K562 (cell line): ENCODE data around the gene SPTAN1. TPM values are rescaled to one million over a fixed set of nuclear protein-coding genes. Genes with fewer than 3 reads are reported as not detected.

Experiments used
- COPS2 ChIP-seq: fragments of 450-650 bp; conservative IDR thresholded peaks from 2 replicates; pipeline ENCODE4 v1.6.1; 2016; ENCODE audit warnings: mild to moderate bottlenecking, moderate library complexity
- ETV6 ChIP-seq, 3 experiments: fragments of 150-350 bp in 1 of 3; sonication (generic) in 1 of 3; formaldehyde crosslinking in 1 of 3; IDR thresholded peaks; 2 replicates each; pipeline versions ENCODE4 v1.6.1 to v1.8.0; 2014 to 2022; ENCODE audit warnings: borderline replicate concordance in 2 of 3, low read depth in 2 of 3, antibody characterized with exemption in 1 of 3, low read length in 1 of 3, mild to moderate bottlenecking in 1 of 3, missing genetic modification reagents in 1 of 3
- FOXJ3 ChIP-seq: sonication (generic); formaldehyde crosslinking; IDR thresholded peaks from 2 replicates; pipeline ENCODE4 v1.4.0; 2020; ENCODE audit warnings: mild to moderate bottlenecking, missing genetic modification reagents
- HNRNPL ChIP-seq: fragments of 200-400 bp; formaldehyde crosslinking; IDR thresholded peaks from 2 replicates; pipeline ENCODE4 v1.6.1; 2017; ENCODE audit warnings: low read depth, mild to moderate bottlenecking, low read length
- ILF3 ChIP-seq: fragments of 450-650 bp; IDR thresholded peaks from 2 replicates; pipeline ENCODE4 v1.6.1; 2018; ENCODE audit warnings: antibody characterized with exemption, mild to moderate bottlenecking, moderate library complexity, borderline replicate concordance
- LEF1 ChIP-seq: fragments of 450-650 bp; IDR thresholded peaks from 2 replicates; pipeline ENCODE4 v1.6.1; 2016; ENCODE audit warnings: mild to moderate bottlenecking
- MAZ ChIP-seq, 2 experiments: fragments of 450-650 bp in 1 of 2; sonication (generic) in 1 of 2; formaldehyde crosslinking; IDR thresholded peaks in 1 of 2; conservative IDR thresholded peaks in 1 of 2; 2 replicates each; pipeline versions ENCODE4 v1.4.0 to v1.5.0; 2020; ENCODE audit warnings: mild to moderate bottlenecking in 1 of 2, missing genetic modification reagents in 1 of 2
- NR4A1 ChIP-seq, 2 experiments: fragments of 250-450 bp in 1 of 2; fragments of 450-650 bp in 1 of 2; sonication (Bioruptor Pico) in 1 of 2; IDR thresholded peaks; 2 replicates each; pipeline versions ENCODE4 v1.4.0 to v1.6.1; 2016 to 2020; ENCODE audit warnings: mild to moderate bottlenecking in 2 of 2, missing compliant biosample characterization in 1 of 2, missing genetic modification characterization in 1 of 2, moderate library complexity in 1 of 2
- SMARCE1 ChIP-seq: fragments of 450-650 bp; IDR thresholded peaks from 2 replicates; pipeline ENCODE4 v1.7.1; 2016; ENCODE audit warnings: mild to moderate bottlenecking
- SMC3 ChIP-seq: conservative IDR thresholded peaks from 2 replicates; pipeline ENCODE4 v1.6.1; 2011; ENCODE audit warnings: low read depth, low read length, improper control_type of control experiment; ENCODE audit not compliant: insufficient read depth
- TSC22D4 ChIP-seq: fragments of 450-650 bp; IDR thresholded peaks from 2 replicates; pipeline ENCODE4 v1.6.1; 2016; ENCODE audit warnings: missing genetic modification characterization, missing biosample characterization, control low read depth
- ZFPM2 ChIP-seq: fragments of 250-450 bp; sonication (Bioruptor Pico); IDR thresholded peaks from 2 replicates; pipeline ENCODE4 v1.5.1; 2022; ENCODE audit warnings: mild to moderate bottlenecking
- polyA plus RNA-seq, 8 experiments: library from polyadenylated mRNA; depleted of rRNA in 4 of 8; stranded (reverse) in 5 of 8; unstranded in 3 of 8; fragments of >200 nt; fragmentation: Nextera tagmentation in 2 of 8; fragmentation: Illumina TruSeq in 1 of 8; extraction: Ambion mirVana in 2 of 8; extraction: Trizol in 1 of 8; gene quantifications; 2 replicates each; pipeline versions ENCODE4 v1.2.1 to v1.2.3, GENCODE V29; 2011 to 2014; ENCODE audit warnings: inconsistent platforms in 1 of 8, missing spikeins in 1 of 8
- total RNA-seq, 7 experiments: library from RNA; depleted of rRNA in 6 of 7; stranded (reverse); fragments of >200 nt in 6 of 7; fragmentation: Illumina TruSeq in 2 of 7; extraction: Trizol in 2 of 7; gene quantifications; 2 replicates each; pipeline versions ENCODE4 v1.2.1 to v1.2.3, GENCODE V29; 2011 to 2021; ENCODE audit warnings: low replicate concordance in 1 of 7
- TF ChIP-seq, protein P1 (sequence below): fragments of 200-800 bp; sonication (Bioruptor generic); IDR thresholded peaks from 2 replicates; pipeline ENCODE4 v1.6.1; 2017; ENCODE audit warnings: missing genetic modification characterization, missing compliant biosample characterization
- TF ChIP-seq, protein P2 (sequence below): fragments of 250-450 bp; sonication (Bioruptor Pico); IDR thresholded peaks from 2 replicates; pipeline ENCODE4 v1.4.0; 2020; ENCODE audit warnings: mild to moderate bottlenecking, moderate library complexity
- TF ChIP-seq, protein P3 (sequence below): sonication (generic); formaldehyde crosslinking; IDR thresholded peaks from 2 replicates; pipeline ENCODE4 v1.5.0; 2020; ENCODE audit warnings: missing genetic modification reagents
- TF ChIP-seq, protein P4 (sequence below): fragments of 450-650 bp; formaldehyde crosslinking; IDR thresholded peaks from 2 replicates; pipeline ENCODE4 v1.4.0; 2022; ENCODE audit warnings: mild to moderate bottlenecking, moderate library complexity
- TF ChIP-seq, protein P5 (sequence below): fragments of 250-450 bp; sonication (Bioruptor Pico); IDR thresholded peaks from 2 replicates; pipeline ENCODE4 v1.8.0; 2022; ENCODE audit warnings: inconsistent platforms
- TF ChIP-seq, protein P6 (sequence below): sonication (generic); formaldehyde crosslinking; IDR thresholded peaks from 2 replicates; pipeline ENCODE4 v1.8.0; 2022; ENCODE audit warnings: mild to moderate bottlenecking, missing genetic modification reagents

Gene SPTAN1
- total and polyA plus RNA-seq, 9 of the 15 experiments (the other 6 are each of a cell fraction or from before 2014, with no cell fraction given): 1.5 to 13.5 (median 6.8) TPM

DNA sequence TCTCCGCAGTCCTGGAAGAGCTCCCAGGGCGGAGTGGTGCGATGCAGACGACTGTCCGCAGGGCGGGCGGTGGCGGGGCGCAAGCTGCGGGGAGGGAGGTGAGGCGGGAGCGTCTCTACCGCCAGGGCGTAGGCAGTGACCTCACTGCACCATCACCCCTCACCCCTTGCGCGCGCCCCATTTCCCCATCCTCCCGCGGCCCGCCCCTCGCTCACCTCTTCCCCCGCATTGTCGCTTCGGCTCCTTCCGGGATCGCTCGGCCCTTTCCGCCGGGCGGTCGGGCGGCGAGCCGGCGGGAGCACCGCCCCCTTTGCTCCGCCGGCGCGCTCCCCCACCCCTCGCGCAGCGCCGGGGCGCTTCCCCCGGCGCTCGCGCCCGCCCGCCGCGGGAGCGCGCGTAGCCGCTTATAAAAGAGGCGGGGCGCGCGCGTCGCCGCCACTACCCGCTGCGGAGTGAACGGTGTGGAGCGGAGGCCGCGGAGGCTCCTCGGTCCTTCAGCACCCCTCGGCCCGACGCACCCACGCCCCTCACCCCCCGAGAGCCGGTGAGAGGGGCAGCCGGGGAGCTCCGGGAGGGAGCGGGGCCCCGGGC, at the start of gene SPTAN1 (continued):
- TF ChIP-seq, protein P1, sequence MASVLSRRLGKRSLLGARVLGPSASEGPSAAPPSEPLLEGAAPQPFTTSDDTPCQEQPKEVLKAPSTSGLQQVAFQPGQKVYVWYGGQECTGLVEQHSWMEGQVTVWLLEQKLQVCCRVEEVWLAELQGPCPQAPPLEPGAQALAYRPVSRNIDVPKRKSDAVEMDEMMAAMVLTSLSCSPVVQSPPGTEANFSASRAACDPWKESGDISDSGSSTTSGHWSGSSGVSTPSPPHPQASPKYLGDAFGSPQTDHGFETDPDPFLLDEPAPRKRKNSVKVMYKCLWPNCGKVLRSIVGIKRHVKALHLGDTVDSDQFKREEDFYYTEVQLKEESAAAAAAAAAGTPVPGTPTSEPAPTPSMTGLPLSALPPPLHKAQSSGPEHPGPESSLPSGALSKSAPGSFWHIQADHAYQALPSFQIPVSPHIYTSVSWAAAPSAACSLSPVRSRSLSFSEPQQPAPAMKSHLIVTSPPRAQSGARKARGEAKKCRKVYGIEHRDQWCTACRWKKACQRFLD (CRISPR knock-in tag): peak; percentile 86
- TF ChIP-seq SMC3 (no peak), ETV6 (IDR thresholded peaks at IDR 0.05; ENCODE audit: borderline replicate concordance in 1 of 2, low read depth in 2 of 2, low read length in 1 of 2) (no peak), ETV6 (CRISPR knock-in tag; IDR thresholded peaks at IDR 0.05; ENCODE audit: borderline replicate concordance) (no peak), LEF1 (no peak), HNRNPL (no peak), TSC22D4 (tag) (no peak), ILF3 (peak; percentile 95; the same call in 1 of the 2 replicates), MAZ (CRISPR knock-in tag; conservative IDR thresholded peaks at IDR 0.05 in 1 of 2, IDR thresholded peaks at IDR 0.05 in 1 of 2) (peak; percentile 79 to 94), NR4A1 (CRISPR knock-in tag; IDR thresholded peaks at IDR 0.05) (no peak), NR4A1 (tag; IDR thresholded peaks at IDR 0.05) (no peak), SMARCE1 (no peak), FOXJ3 (no peak), ZFPM2 (CRISPR knock-in tag) (no peak), COPS2 (no peak)
- TF ChIP-seq, protein P2, sequence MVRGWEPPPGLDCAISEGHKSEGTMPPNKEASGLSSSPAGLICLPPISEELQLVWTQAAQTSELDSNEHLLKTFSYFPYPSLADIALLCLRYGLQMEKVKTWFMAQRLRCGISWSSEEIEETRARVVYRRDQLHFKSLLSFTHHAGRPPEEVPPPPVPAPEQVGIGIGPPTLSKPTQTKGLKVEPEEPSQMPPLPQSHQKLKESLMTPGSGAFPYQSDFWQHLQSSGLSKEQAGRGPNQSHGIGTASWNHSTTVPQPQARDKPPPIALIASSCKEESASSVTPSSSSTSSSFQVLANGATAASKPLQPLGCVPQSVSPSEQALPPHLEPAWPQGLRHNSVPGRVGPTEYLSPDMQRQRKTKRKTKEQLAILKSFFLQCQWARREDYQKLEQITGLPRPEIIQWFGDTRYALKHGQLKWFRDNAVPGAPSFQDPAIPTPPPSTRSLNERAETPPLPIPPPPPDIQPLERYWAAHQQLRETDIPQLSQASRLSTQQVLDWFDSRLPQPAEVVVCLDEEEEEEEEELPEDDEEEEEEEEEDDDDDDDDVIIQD: no peak
- TF ChIP-seq, protein P3, sequence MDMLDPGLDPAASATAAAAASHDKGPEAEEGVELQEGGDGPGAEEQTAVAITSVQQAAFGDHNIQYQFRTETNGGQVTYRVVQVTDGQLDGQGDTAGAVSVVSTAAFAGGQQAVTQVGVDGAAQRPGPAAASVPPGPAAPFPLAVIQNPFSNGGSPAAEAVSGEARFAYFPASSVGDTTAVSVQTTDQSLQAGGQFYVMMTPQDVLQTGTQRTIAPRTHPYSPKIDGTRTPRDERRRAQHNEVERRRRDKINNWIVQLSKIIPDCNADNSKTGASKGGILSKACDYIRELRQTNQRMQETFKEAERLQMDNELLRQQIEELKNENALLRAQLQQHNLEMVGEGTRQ (CRISPR knock-in tag): no peak
- TF ChIP-seq, protein P4, sequence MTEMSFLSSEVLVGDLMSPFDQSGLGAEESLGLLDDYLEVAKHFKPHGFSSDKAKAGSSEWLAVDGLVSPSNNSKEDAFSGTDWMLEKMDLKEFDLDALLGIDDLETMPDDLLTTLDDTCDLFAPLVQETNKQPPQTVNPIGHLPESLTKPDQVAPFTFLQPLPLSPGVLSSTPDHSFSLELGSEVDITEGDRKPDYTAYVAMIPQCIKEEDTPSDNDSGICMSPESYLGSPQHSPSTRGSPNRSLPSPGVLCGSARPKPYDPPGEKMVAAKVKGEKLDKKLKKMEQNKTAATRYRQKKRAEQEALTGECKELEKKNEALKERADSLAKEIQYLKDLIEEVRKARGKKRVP (CRISPR knock-in tag): no peak
- TF ChIP-seq, protein P5, sequence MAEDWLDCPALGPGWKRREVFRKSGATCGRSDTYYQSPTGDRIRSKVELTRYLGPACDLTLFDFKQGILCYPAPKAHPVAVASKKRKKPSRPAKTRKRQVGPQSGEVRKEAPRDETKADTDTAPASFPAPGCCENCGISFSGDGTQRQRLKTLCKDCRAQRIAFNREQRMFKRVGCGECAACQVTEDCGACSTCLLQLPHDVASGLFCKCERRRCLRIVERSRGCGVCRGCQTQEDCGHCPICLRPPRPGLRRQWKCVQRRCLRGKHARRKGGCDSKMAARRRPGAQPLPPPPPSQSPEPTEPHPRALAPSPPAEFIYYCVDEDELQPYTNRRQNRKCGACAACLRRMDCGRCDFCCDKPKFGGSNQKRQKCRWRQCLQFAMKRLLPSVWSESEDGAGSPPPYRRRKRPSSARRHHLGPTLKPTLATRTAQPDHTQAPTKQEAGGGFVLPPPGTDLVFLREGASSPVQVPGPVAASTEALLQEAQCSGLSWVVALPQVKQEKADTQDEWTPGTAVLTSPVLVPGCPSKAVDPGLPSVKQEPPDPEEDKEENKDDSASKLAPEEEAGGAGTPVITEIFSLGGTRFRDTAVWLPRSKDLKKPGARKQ (CRISPR knock-in tag): no peak
- TF ChIP-seq, protein P6, sequence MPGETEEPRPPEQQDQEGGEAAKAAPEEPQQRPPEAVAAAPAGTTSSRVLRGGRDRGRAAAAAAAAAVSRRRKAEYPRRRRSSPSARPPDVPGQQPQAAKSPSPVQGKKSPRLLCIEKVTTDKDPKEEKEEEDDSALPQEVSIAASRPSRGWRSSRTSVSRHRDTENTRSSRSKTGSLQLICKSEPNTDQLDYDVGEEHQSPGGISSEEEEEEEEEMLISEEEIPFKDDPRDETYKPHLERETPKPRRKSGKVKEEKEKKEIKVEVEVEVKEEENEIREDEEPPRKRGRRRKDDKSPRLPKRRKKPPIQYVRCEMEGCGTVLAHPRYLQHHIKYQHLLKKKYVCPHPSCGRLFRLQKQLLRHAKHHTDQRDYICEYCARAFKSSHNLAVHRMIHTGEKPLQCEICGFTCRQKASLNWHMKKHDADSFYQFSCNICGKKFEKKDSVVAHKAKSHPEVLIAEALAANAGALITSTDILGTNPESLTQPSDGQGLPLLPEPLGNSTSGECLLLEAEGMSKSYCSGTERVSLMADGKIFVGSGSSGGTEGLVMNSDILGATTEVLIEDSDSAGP (CRISPR knock-in tag): no peak
